Measurements from ENCODE around the gene ZNF436.

ZNF436 gene

GRCh38 chr1:23395154-23395724, 25.6 kb upstream of the ZNF436 start:
- no peak for TF ChIP-seq MAX (IDR thresholded peaks at IDR 0.05; ENCODE audit: low read depth, low read length)
- TF ChIP-seq CTCF (IDR thresholded peaks at IDR 0.05; ENCODE audit: low read depth, low read length): no peak
- no peak for TF ChIP-seq POLR2A (IDR thresholded peaks at IDR 0.05; ENCODE audit: extremely low read depth, insufficient read length)
- no peak for TF ChIP-seq MYC (IDR thresholded peaks at IDR 0.05; ENCODE audit: low read depth, low read length)
- H3K4me3 ChIP-seq (ENCODE audit: low read depth, low read length): no peak overlapping the region
- DNase-seq (ENCODE audit: low read depth): no peak

- no peak overlapping the region for H3K4me3 ChIP-seq (ENCODE audit: low read depth, low read length)
- DNase-seq (ENCODE audit: low read depth): no peak
- TF ChIP-seq MYC (IDR thresholded peaks at IDR 0.05; ENCODE audit: low read depth, low read length): no peak
- TF ChIP-seq MAX (IDR thresholded peaks at IDR 0.05; ENCODE audit: low read depth, low read length): no peak
- TF ChIP-seq POLR2A (IDR thresholded peaks at IDR 0.05; ENCODE audit: extremely low read depth, insufficient read length): no peak
- TF ChIP-seq CTCF (IDR thresholded peaks at IDR 0.05; ENCODE audit: low read depth, low read length): no peak
Observed at GRCh38 chr1:23394684-23395083, 25.0 kb upstream of the ZNF436 start.

- no peak overlapping the region for H3K4me3 ChIP-seq (ENCODE audit: low read depth, low read length)
- TF ChIP-seq MYC (IDR thresholded peaks at IDR 0.05; ENCODE audit: low read depth, low read length): no peak
- TF ChIP-seq CTCF (IDR thresholded peaks at IDR 0.05; ENCODE audit: low read depth, low read length): no peak
- no peak for TF ChIP-seq MAX (IDR thresholded peaks at IDR 0.05; ENCODE audit: low read depth, low read length)
- TF ChIP-seq POLR2A (IDR thresholded peaks at IDR 0.05; ENCODE audit: extremely low read depth, insufficient read length): no peak
- peak; percentile 42 for DNase-seq (ENCODE audit: low read depth)
Observed at GRCh38 chr1:23394181-23394580, 24.5 kb upstream of the ZNF436 start.

- TF ChIP-seq MYC (IDR thresholded peaks at IDR 0.05; ENCODE audit: low read depth, low read length) (no peak), CTCF (IDR thresholded peaks at IDR 0.05; ENCODE audit: low read depth, low read length) (no peak), POLR2A (IDR thresholded peaks at IDR 0.05; ENCODE audit: extremely low read depth, insufficient read length) (no peak), MAX (IDR thresholded peaks at IDR 0.05; ENCODE audit: low read depth, low read length) (no peak)
- no peak for DNase-seq (ENCODE audit: low read depth)
- no peak overlapping the region for H3K4me3 ChIP-seq (ENCODE audit: low read depth, low read length)
Observed at GRCh38 chr1:23393706-23394105, 24.1 kb upstream of the ZNF436 start.

GRCh38 chr1:23392125-23392855, 22.7 kb upstream of the ZNF436 start:
- TF ChIP-seq CTCF (IDR thresholded peaks at IDR 0.05; ENCODE audit: low read depth, low read length): no peak
- TF ChIP-seq MYC (IDR thresholded peaks at IDR 0.05; ENCODE audit: low read depth, low read length): no peak
- no peak for TF ChIP-seq POLR2A (IDR thresholded peaks at IDR 0.05; ENCODE audit: extremely low read depth, insufficient read length)
- TF ChIP-seq MAX (IDR thresholded peaks at IDR 0.05; ENCODE audit: low read depth, low read length): no peak
- H3K4me3 ChIP-seq (ENCODE audit: low read depth, low read length): no peak overlapping the region
- DNase-seq (ENCODE audit: low read depth): no peak

All from NB4 (cell line).